HG02943 (cell line): ENCODE data around the gene AR.
"Not testable (repeated sequence)": the region's sequence is repeated elsewhere in the genome, so short reads cannot be mapped to it uniquely, and the experiment has no call there.

Experiments
- ATAC-seq: cut with Tn5 transposase; IDR thresholded peaks from one replicate; pipeline ENCODE4 v1.9.1; 2021; ENCODE audit warnings: mild to moderate bottlenecking, low read depth, moderate library complexity; ENCODE audit not compliant: unreplicated experiment

The AR gene

GRCh38 chrX:67622053-67622585, 78.3 kb downstream of the AR start:
- ATAC-seq: no peak

- ATAC-seq: no peak
Observed at GRCh38 chrX:67624325-67624724, 80.5 kb downstream of the AR start.

- ATAC-seq: no peak
Observed at GRCh38 chrX:67635424-67635823, 91.6 kb downstream of the AR start.

- no peak for ATAC-seq
Observed at GRCh38 chrX:67636532-67636931, 92.7 kb downstream of the AR start.

GRCh38 chrX:67637293-67637692, 93.5 kb downstream of the AR start:
- not testable (repeated sequence) for ATAC-seq

- no peak for ATAC-seq
Observed at GRCh38 chrX:67648361-67648760, 104.5 kb downstream of the AR start.

- ATAC-seq: no peak
Observed at GRCh38 chrX:67651437-67652142, 107.8 kb downstream of the AR start.

- no peak for ATAC-seq
Observed at GRCh38 chrX:67652543-67652942, 108.7 kb downstream of the AR start.

- no peak for ATAC-seq
Observed at GRCh38 chrX:67654301-67654700, 110.5 kb downstream of the AR start.

GRCh38 chrX:67665583-67665982, 121.8 kb downstream of the AR start:
- no peak for ATAC-seq

GRCh38 chrX:67670717-67671116, 126.9 kb downstream of the AR start:
- not testable (repeated sequence) for ATAC-seq

- ATAC-seq: no peak
Observed at GRCh38 chrX:67673741-67674274, 130.0 kb downstream of the AR start.

- ATAC-seq: no peak
Observed at GRCh38 chrX:67674741-67675140, 130.9 kb downstream of the AR start.

- no peak for ATAC-seq
Observed at GRCh38 chrX:67684136-67684535, 140.3 kb downstream of the AR start.

- ATAC-seq: no peak
Observed at GRCh38 chrX:67692246-67692645, 148.4 kb downstream of the AR start.

- no peak for ATAC-seq
Observed at GRCh38 chrX:67693928-67694327, 150.1 kb downstream of the AR start.

- no peak for ATAC-seq
Observed at GRCh38 chrX:67697452-67697851, 153.6 kb downstream of the AR start.

GRCh38 chrX:67700602-67701001, 156.8 kb downstream of the AR start:
- ATAC-seq: no peak

- ATAC-seq: no peak
Observed at GRCh38 chrX:67714004-67714403, 170.2 kb downstream of the AR start.

GRCh38 chrX:67717571-67717970, 173.8 kb downstream of the AR start:
- ATAC-seq: no peak

GRCh38 chrX:67718926-67719325, 175.1 kb downstream of the AR start:
- no peak for ATAC-seq

- no peak for ATAC-seq
Observed at GRCh38 chrX:67720344-67720743, 176.5 kb downstream of the AR start.
